Right cardiac atrium (tissue), 5 donors: ENCODE data around the gene ANG. TPM values are rescaled to one million over a fixed set of nuclear protein-coding genes. Genes with fewer than 3 reads are reported as not detected.
"Not testable (repeated sequence)": the region's sequence is repeated elsewhere in the genome, so short reads cannot be mapped to it uniquely, and the experiment has no call there.

Experiments
- ATAC-seq, 2 donors: fragments of 200-7000 bp; cut with Tn5 transposase; one replicate each; pipeline versions ENCODE4 v1.8.0 to v1.9.1; 2020; ENCODE audit warnings: moderate library complexity in 2 of 2, mild to moderate bottlenecking in 1 of 2
- DNase-seq, 3 donors: peaks; one replicate each; pipeline ENCODE4 v3.0.0-alpha.2; 2020
- H3K27ac ChIP-seq: one replicate; pipeline ENCODE4 v1.5.1; 2013; ENCODE audit warnings: mild to moderate bottlenecking, low read length, control low read depth, moderate library complexity
- H3K27me3 ChIP-seq: one replicate; pipeline ENCODE4 v1.6.1; 2013; ENCODE audit not compliant: control insufficient read depth, insufficient read depth
- H3K4me1 ChIP-seq: one replicate; pipeline ENCODE4 v1.6.1; 2013; ENCODE audit warnings: low read length; ENCODE audit not compliant: control insufficient read depth, insufficient read depth
- H3K4me3 ChIP-seq: one replicate; pipeline ENCODE4 v1.5.1; 2013; ENCODE audit warnings: low read length, control low read depth
- H3K9me3 ChIP-seq: one replicate; pipeline ENCODE4 v1.6.1; 2013; ENCODE audit warnings: low read length; ENCODE audit not compliant: control insufficient read depth
- WGBS: extraction: QIAGEN DNeasy Blood & Tissue Kit; methylation state at CpG from one replicate; pipeline ENCODE4 v1.1.7; 2013; 5-methylcytosine and 5-hydroxymethylcytosine counted together
- intact Hi-C, 4 donors: fragments of 100-400 bp; cut with DNase I; formaldehyde crosslinking; loops; one replicate each; pipeline versions ENCODE4 v1.11.0 to v1.14.0; 2022 to 2023
- polyA plus RNA-seq: library from polyadenylated mRNA; stranded (reverse); fragments of 200-250 nt; gene quantifications from one replicate; pipeline ENCODE4 v1.2.3, GENCODE V29; 2013
- total RNA-seq, 4 donors: library from RNA; stranded (reverse); fragmentation: NEBNext Ultra II Directional; extraction: Animal tissue kit (Norgen Biotek cat#: 25700); gene quantifications; one replicate each; pipeline ENCODE4 v1.2.1, GENCODE V29; 2021
- donor health status: healthy with polysubstance abuse.
- donor health status: DM: no; HTN: yes; CAD: no.
- donor health status: DM: no; HTN: no; CAD: no.
- donor health status: DM: no; HTN: yes; CAD: no; lungs with severe emphysema.
- donor health status: DM: yes; HTN: yes; CAD: no.

Gene ANG
- total and polyA plus RNA-seq, 5 donors: 6.1 to 11.0 (median 7.7) TPM

DNA sequence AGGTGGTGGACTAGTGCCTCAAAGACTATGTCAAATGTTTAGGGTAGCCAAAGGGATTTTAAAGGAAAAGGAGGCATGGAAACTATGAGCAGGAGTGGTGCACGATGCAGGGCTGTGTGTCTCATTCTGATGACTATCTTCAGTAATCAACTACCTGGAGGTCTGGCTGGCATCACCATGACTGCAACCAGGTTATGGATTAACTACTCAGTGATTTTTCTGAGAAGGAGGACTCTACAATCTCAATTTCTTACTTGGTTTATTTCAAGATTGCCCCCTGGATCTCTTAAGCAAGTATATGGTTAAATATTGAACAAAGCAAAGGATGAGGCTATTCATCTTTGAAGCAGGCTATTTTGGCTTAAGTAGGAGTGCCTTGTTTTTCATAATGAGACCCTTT, 38.0 kb downstream of the ANG start:
- Histone ChIP-seq H3K27me3 (no peaks in the 10 kb centered on the region), H3K27ac (no peak overlapping the region), H3K4me3 (no peak overlapping the region), H3K4me1 (no peaks in the 10 kb centered on the region), H3K9me3 (no peaks in the 10 kb centered on the region)
- DNase-seq (no peak), ATAC-seq (no peak)
- intact Hi-C loops: no loop called here
- WGBS: 83% methylated on average over 1 of the region's 1 CpG

DNA sequence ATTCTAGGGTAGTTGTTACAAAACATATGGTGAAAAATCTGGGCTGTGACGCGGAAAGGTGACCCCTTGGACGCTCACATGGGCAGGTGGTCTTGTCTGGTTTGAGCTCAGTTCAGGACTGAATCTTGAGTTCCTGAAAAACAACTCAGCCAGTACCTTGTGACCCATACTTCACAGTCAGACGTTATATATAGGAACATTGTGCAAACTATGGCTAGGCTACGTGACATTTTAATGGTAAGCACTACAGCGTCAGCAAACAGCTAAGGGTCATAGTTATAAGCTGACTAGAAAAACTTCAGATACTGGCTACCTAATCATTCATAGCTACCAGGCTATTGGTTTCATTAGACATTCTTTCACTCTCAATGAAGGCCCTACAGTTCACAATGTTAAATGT, 42.3 kb downstream of the ANG start:
- 71% methylated on average over 6 of the region's 6 CpGs for WGBS
- intact Hi-C loops: no loop called here

DNA sequence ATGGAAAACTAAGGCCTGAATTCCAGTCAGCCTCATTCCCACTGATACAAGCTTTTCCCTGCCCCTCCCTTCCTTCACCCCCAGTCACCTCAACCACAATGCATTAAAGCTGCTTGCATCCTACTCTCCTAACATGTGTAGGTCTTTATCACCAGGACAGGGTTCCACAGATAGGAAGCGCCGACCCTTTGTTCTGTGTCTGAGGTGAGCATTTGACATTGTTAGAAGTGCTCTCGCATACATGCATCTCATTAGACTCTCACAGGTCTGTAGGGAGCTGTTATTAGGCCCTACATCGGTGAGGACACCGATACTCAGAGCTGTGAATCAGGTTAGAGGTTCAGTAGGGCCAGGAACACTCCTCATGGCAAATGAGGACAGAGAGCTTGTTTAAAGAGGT, 43.9 kb downstream of the ANG start:
- no peaks in the 10 kb centered on the region for H3K9me3 ChIP-seq
- intact Hi-C loops: no loop called here
- WGBS: 85% methylated on average over 5 of the region's 5 CpGs
- no peak overlapping the region for H3K27ac ChIP-seq
- DNase-seq (no peak), ATAC-seq (no peak)
- H3K4me1 ChIP-seq: no peaks in the 10 kb centered on the region
- H3K27me3 ChIP-seq: no peaks in the 10 kb centered on the region
- no peak overlapping the region for H3K4me3 ChIP-seq

More for the DNA sequence above, 42.3 kb downstream of the ANG start:
- Histone ChIP-seq H3K9me3 (no peaks in the 10 kb centered on the region), H3K4me3 (no peak overlapping the region), H3K27ac (no peak overlapping the region), H3K27me3 (no peaks in the 10 kb centered on the region), H3K4me1 (no peaks in the 10 kb centered on the region)
- DNase-seq (no peak), ATAC-seq (no peak)

DNA sequence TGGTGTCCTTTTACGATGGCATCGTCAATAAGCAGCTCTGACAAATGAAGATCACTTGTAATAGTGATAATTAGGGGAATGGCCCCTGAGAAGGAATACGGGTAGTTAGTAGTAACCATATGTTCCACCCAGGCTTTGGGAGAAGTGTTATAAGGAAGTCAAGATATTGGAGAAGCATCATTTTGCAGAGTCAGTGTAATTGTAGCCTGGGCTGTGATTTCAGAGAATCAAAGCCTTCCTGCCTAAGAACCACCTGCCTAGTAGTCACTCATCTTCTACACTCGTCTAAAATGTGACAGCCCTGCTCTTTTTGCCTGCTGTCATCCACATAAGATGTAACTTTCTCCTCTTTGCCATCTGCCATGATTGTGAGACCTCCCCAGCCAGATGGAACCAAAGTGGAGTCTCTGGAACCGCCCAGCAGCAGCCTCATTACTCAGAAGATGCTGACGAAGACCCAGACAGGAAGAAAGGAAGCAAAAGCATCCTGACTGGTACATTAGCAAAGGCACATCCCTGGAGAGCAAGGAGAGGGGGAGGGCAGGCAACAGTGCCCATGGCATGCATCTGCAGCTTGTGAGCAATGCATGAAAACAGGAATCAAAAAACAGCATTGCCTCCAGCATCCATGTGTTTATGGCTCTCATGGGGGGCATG, 44.5 kb downstream of the ANG start:
- Histone ChIP-seq H3K4me1 (no peaks in the 10 kb centered on the region), H3K27ac (no peak overlapping the region), H3K27me3 (no peaks in the 10 kb centered on the region), H3K4me3 (no peak overlapping the region), H3K9me3 (no peaks in the 10 kb centered on the region)
- intact Hi-C loops: no loop called here
- peak; percentile 31 to 62 for ATAC-seq
- peak in 2 of 3 donors; percentile 16 to 51 for DNase-seq
- WGBS: 65% methylated on average over 6 of the region's 6 CpGs

DNA sequence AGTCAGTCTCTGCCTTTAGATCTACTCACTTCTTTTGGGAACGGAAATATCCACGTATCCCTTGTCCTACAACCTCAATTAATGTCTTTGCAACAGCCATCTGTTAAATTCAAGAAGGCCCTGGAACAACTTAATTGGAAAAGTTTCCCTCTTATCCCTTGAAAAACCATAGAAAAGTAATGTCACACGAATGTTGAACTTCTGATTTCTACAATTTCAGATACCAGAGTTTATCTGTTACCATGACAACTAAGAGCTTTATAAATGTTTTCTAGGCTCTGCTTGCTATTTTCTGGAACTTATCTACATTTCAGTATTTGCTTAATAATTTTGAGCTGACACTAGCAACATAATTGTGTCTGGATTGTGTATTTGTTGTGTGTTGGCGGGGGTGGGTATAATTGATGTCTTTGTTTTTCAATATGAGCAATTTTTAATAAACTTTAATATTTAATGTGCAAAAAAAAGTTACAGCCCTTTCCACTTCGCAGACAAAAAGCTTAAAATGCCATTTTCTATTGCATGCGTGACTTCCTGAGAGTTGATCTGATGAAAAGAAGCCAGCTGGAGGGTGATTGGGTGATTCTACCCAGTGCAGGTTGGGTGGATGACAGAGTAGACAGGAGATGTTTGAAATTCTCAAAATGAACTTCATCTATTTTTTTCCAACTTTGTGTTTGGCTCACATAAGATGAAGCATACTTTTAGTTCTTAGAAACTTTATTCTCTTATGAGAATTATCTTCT, 45.3 kb downstream of the ANG start:
- WGBS: 54% methylated on average over 6 of the region's 6 CpGs
- intact Hi-C loops: no loop called here
- ATAC-seq (no peak), DNase-seq (no peak)
- H3K9me3 ChIP-seq: no peaks in the 10 kb centered on the region
- no peak overlapping the region for H3K4me3 ChIP-seq
- no peaks in the 10 kb centered on the region for H3K4me1 ChIP-seq
- H3K27me3 ChIP-seq: no peaks in the 10 kb centered on the region
- no peak overlapping the region for H3K27ac ChIP-seq

DNA sequence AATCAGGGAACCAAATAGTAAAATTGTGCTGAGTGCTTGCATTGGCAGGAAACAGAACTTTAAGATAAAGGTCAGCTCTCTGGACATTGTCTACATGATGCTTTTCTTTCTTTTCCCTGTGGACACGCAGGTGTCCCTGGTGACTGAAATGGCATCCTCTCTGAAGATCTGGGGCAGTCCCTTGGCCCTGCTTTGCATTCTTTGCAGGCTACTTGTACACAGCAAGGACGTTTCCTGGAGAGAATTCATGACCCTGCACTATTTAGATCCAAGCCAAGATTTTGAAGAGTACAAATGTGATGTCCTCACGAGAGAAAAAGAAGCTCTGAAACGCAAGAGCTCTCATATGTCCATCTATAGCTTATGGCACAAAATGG, 45.9 kb downstream of the ANG start:
- ATAC-seq (no peak), DNase-seq (no peak)
- H3K9me3 ChIP-seq: no peaks in the 10 kb centered on the region
- intact Hi-C loops: no loop called here
- no peaks in the 10 kb centered on the region for H3K4me1 ChIP-seq
- WGBS: 33% methylated on average over 4 of the region's 4 CpGs
- H3K4me3 ChIP-seq: no peak overlapping the region
- H3K27ac ChIP-seq: no peak overlapping the region
- H3K27me3 ChIP-seq: no peaks in the 10 kb centered on the region

DNA sequence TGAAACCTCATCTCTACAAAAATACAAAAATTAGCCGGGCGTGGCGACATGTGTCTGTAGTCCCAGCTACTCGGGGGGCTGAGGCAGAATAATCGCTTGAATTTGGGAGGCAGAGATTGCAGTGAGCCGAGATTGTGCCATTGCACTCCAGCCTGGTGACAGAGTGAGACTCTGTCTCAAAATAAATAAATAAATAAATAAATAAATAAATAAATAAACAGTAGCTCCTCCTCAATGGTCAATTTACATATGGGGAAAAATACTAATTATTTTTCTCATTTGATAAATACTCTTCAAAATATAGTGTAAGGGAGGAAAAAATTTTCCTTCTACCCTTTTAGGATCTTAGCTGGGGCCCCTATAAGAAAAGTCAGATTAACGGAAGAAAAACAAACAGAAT, 49.7 kb downstream of the ANG start:
- ATAC-seq, H3K27ac ChIP-seq, H3K9me3 ChIP-seq, H3K4me1 ChIP-seq, H3K4me3 ChIP-seq, H3K27me3 ChIP-seq, DNase-seq, intact Hi-C loops: not testable (repeated sequence)
- WGBS: 97% methylated on average over 7 of the region's 7 CpGs

DNA sequence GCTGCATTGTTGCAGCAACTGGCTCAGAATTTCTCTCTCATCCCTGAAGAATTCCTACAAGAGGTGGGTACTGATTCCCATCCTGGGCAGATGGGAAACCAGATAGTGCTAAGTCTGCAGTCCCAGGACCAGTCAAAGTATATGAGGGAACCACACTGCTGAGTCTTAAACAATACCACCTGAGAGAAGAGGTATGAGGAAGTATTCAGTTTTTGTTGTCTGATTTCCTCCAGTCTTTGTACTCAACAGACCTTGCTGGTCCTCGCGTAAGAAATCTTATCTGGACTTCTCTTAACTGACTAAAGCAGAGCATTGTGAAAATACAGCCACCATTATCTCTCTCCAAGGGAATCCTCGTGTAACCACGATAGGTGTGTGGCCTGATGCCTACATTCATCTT, 53.6 kb downstream of the ANG start:
- DNase-seq (no peak), ATAC-seq (no peak)
- 82% methylated on average over 4 of the region's 4 CpGs for WGBS
- intact Hi-C loops: no loop called here
- H3K27me3 ChIP-seq: no peaks in the 10 kb centered on the region
- H3K9me3 ChIP-seq: no peaks in the 10 kb centered on the region
- no peaks in the 10 kb centered on the region for H3K4me1 ChIP-seq
- H3K4me3 ChIP-seq: no peak overlapping the region
- no peak overlapping the region for H3K27ac ChIP-seq

DNA sequence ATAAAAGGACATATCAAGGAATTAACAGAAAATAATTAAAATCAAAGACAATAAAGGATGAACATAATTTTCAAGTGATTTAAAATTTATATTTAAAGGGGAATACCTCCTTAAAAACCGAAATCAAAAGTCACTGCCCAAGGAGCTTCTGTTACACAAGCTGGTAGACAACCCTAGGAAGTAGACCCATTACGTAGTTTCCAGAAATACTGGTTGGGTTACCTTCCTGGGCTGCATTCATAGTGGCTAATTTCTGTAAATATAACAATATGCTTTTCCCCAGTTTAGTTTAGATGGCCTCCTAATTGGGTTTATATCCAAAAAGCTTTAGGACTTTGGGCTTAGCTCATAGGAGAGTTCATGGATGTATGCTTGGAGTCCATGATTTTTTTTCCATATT, 55.0 kb downstream of the ANG start:
- no peak overlapping the region for H3K4me3 ChIP-seq
- DNase-seq (no peak), ATAC-seq (no peak)
- H3K9me3 ChIP-seq: no peaks in the 10 kb centered on the region
- H3K27ac ChIP-seq: no peak overlapping the region
- H3K4me1 ChIP-seq: no peaks in the 10 kb centered on the region
- H3K27me3 ChIP-seq: no peaks in the 10 kb centered on the region
- intact Hi-C loops: no loop called here
- 95% methylated on average over 2 of the region's 2 CpGs for WGBS
